ENCODE data around the gene YOD1.

DNA sequence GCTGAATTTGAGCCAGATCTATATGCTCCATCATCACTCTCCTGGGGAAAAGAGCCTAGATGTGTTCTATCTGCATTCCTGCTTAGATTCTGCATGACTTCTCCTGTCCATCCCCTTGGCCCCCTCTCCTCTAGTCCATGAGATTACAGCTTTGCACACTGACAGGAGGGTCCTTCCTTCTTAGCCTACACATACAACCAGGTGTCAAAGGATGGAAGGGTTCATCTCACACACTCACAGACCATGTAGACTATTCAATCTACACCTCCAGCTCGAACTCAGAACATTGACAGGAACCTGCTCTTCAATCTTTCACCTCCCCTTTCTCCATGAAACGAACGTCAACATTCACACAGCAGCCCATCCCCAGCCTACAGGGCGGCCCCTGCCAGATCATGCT is 32.3 kb downstream of the YOD1 start:
- TF ChIP-seq POLR2AphosphoS5 (IDR thresholded peaks at IDR 0.05; ENCODE audit: low read depth, low read length) (no peak), TAF1 (IDR thresholded peaks at IDR 0.05; ENCODE audit: borderline replicate concordance, insufficient read depth, low read length) (no peak), SIN3A (IDR thresholded peaks at IDR 0.05; ENCODE audit: borderline replicate concordance, insufficient read depth, low read length) (no peak), FOXP2 (optimal IDR thresholded peaks at IDR 0.05; ENCODE audit: borderline replicate concordance, extremely low read depth, extremely low read length, insufficient read depth) (no peak)
- TF ChIP-seq, protein P1, sequence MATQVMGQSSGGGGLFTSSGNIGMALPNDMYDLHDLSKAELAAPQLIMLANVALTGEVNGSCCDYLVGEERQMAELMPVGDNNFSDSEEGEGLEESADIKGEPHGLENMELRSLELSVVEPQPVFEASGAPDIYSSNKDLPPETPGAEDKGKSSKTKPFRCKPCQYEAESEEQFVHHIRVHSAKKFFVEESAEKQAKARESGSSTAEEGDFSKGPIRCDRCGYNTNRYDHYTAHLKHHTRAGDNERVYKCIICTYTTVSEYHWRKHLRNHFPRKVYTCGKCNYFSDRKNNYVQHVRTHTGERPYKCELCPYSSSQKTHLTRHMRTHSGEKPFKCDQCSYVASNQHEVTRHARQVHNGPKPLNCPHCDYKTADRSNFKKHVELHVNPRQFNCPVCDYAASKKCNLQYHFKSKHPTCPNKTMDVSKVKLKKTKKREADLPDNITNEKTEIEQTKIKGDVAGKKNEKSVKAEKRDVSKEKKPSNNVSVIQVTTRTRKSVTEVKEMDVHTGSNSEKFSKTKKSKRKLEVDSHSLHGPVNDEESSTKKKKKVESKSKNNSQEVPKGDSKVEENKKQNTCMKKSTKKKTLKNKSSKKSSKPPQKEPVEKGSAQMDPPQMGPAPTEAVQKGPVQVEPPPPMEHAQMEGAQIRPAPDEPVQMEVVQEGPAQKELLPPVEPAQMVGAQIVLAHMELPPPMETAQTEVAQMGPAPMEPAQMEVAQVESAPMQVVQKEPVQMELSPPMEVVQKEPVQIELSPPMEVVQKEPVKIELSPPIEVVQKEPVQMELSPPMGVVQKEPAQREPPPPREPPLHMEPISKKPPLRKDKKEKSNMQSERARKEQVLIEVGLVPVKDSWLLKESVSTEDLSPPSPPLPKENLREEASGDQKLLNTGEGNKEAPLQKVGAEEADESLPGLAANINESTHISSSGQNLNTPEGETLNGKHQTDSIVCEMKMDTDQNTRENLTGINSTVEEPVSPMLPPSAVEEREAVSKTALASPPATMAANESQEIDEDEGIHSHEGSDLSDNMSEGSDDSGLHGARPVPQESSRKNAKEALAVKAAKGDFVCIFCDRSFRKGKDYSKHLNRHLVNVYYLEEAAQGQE (IDR thresholded peaks at IDR 0.05; ENCODE audit: insufficient read depth in 1 of 2, low read depth in 2 of 2, low read length in 2 of 2), result no peak
